ENCODE data around the gene DAND5. TPM values are rescaled to one million over a fixed set of nuclear protein-coding genes. Genes with fewer than 3 reads are reported as not detected.

The DAND5 gene
- total and polyA plus RNA-seq, 7 donors: 0.13 to 2.0 (median 1.7) TPM; not detected in 2

- no peaks in the 10 kb centered on the region for H3K27me3 ChIP-seq
- no peak for DNase-seq
- peaks cover 0 to 57% (median 34%) of the 10 kb centered on the region in 4 donors for H3K4me1 ChIP-seq
- H3K9me3 ChIP-seq: no peaks in the 10 kb centered on the region
- intact Hi-C loops (cut with DNase I): no loop called here
- peak overlapping the region in 2 of 4 donors; percentile 69 to 100 for H3K4me3 ChIP-seq
- H3K36me3 ChIP-seq: peaks cover 31 to 54% (median 39%) of the 10 kb centered on the region in 4 donors
- WGBS, 2 donors: 62 to 68% methylated on average over 10 of the region's 10 CpGs
- peak overlapping the region; percentile 40 to 98 (median 96) for H3K27ac ChIP-seq
- TF ChIP-seq POLR2AphosphoS5 (IDR thresholded peaks at IDR 0.05) (no peak), CTCF (IDR thresholded peaks at IDR 0.05) (no peak), POLR2A (IDR thresholded peaks at IDR 0.05) (no peak), EP300 (IDR thresholded peaks at IDR 0.05) (no peak)
These were observed 29.4 kb upstream of the DAND5 start for GRCh38 chr19:12939975-12940423.

GRCh38 chr19:12940897-12941296, 28.5 kb upstream of the DAND5 start:
- Histone ChIP-seq H3K9me3 (no peaks in the 10 kb centered on the region), H3K27me3 (no peaks in the 10 kb centered on the region), H3K4me3 (no peak overlapping the region), H3K36me3 (peaks cover 31 to 54% (median 39%) of the 10 kb centered on the region in 4 donors), H3K4me1 (peaks cover 0 to 61% (median 34%) of the 10 kb centered on the region in 4 donors), H3K27ac (peak overlapping the region in 3 of 4 donors; percentile 40 to 98 (median 96))
- DNase-seq: no peak
- TF ChIP-seq POLR2AphosphoS5 (IDR thresholded peaks at IDR 0.05): no peak
- TF ChIP-seq EP300 (IDR thresholded peaks at IDR 0.05): no peak
- no peak for TF ChIP-seq POLR2A (IDR thresholded peaks at IDR 0.05)
- no peak for TF ChIP-seq CTCF (IDR thresholded peaks at IDR 0.05)
- intact Hi-C loops (cut with DNase I): no loop called here
- 85 to 89% methylated on average over 2 of the region's 2 CpGs for WGBS, 2 donors

GRCh38 chr19:12943437-12944044, 25.8 kb upstream of the DAND5 start:
- H3K4me1 ChIP-seq: peaks cover 0 to 69% (median 40%) of the 10 kb centered on the region in 4 donors

GRCh38 chr19:12944104-12944674, 25.2 kb upstream of the DAND5 start:
- WGBS, 2 donors: 60 to 74% methylated on average over 2 of the region's 2 CpGs
- TF ChIP-seq POLR2A (IDR thresholded peaks at IDR 0.05) (no peak), POLR2AphosphoS5 (IDR thresholded peaks at IDR 0.05) (no peak), EP300 (IDR thresholded peaks at IDR 0.05) (no peak), CTCF (IDR thresholded peaks at IDR 0.05) (no peak)
- DNase-seq: no peak
- H3K36me3 ChIP-seq: peaks cover 47 to 72% (median 54%) of the 10 kb centered on the region in 4 donors
- H3K4me3 ChIP-seq: no peak overlapping the region
- H3K9me3 ChIP-seq: no peaks in the 10 kb centered on the region
- peaks cover 0 to 66% (median 40%) of the 10 kb centered on the region in 4 donors for H3K4me1 ChIP-seq
- no peaks in the 10 kb centered on the region for H3K27me3 ChIP-seq
- peak overlapping the region in 3 of 4 donors; percentile 93 to 99 (median 95) for H3K27ac ChIP-seq
- intact Hi-C loops (cut with DNase I): no loop called here

More at GRCh38 chr19:12943437-12944044, 25.8 kb upstream of the DAND5 start:
- H3K27ac ChIP-seq: peak overlapping the region in 3 of 4 donors; percentile 9 to 99 (median 35)
- no peaks in the 10 kb centered on the region for H3K27me3 ChIP-seq
- H3K9me3 ChIP-seq: no peaks in the 10 kb centered on the region
- 81 to 84% methylated on average over 18 of the region's 18 CpGs for WGBS, 2 donors
- TF ChIP-seq POLR2AphosphoS5 (IDR thresholded peaks at IDR 0.05) (no peak), CTCF (IDR thresholded peaks at IDR 0.05) (no peak), POLR2A (IDR thresholded peaks at IDR 0.05) (no peak)
- H3K4me3 ChIP-seq: no peak overlapping the region
- DNase-seq: no peak
- H3K36me3 ChIP-seq: peaks cover 41 to 65% (median 47%) of the 10 kb centered on the region in 4 donors
- intact Hi-C loops (cut with DNase I): no loop called here

All from sigmoid colon (tissue), 7 donors.